Esophagus (tissue), 2 donors: ENCODE results near the gene SLC44A1. TPM values are rescaled to one million over a fixed set of nuclear protein-coding genes. Genes with fewer than 3 reads are reported as not detected.
"Not testable (repeated sequence)": the region's sequence is repeated elsewhere in the genome, so short reads cannot be mapped to it uniquely, and the experiment has no call there.

ENCODE experiments used
- H3K27ac ChIP-seq, 2 donors: one replicate each; pipeline ENCODE4 v1.5.1; 2013; ENCODE audit warnings: low read depth in 2 of 2, mild to moderate bottlenecking in 2 of 2, inconsistent platforms in 1 of 2, low read length in 1 of 2, moderate library complexity in 1 of 2
- H3K27me3 ChIP-seq, 2 donors: one replicate each; pipeline ENCODE4 v1.6.1; 2013; ENCODE audit warnings: low read length in 2 of 2, control low read depth in 1 of 2, mild to moderate bottlenecking in 1 of 2; ENCODE audit not compliant: insufficient read depth in 2 of 2, control insufficient read depth in 1 of 2
- H3K36me3 ChIP-seq, 2 donors: one replicate each; pipeline ENCODE4 v1.6.1; 2013; ENCODE audit warnings: low read length in 1 of 2; ENCODE audit not compliant: control insufficient read depth in 2 of 2, insufficient read depth in 2 of 2
- H3K4me1 ChIP-seq, 2 donors: one replicate each; pipeline ENCODE4 v1.6.1; 2013; ENCODE audit warnings: low read length in 1 of 2; ENCODE audit not compliant: control insufficient read depth in 2 of 2, insufficient read depth in 2 of 2
- H3K4me3 ChIP-seq, 2 donors: one replicate each; pipeline ENCODE4 v1.5.1; 2013; ENCODE audit warnings: low read length in 2 of 2, mild to moderate bottlenecking in 2 of 2, low read depth in 1 of 2, moderate library complexity in 1 of 2
- H3K9me3 ChIP-seq, 2 donors: one replicate each; pipeline ENCODE4 v1.6.1; 2013; ENCODE audit warnings: mild to moderate bottlenecking in 2 of 2, low read depth in 1 of 2, low read length in 1 of 2, moderate library complexity in 1 of 2; ENCODE audit not compliant: control insufficient read depth in 2 of 2, insufficient read depth in 1 of 2
- WGBS, 2 donors: extraction: QIAGEN DNeasy Blood & Tissue Kit; methylation state at CpG; one replicate each; pipeline ENCODE4 v1.1.7; 2013; 5-methylcytosine and 5-hydroxymethylcytosine counted together
- polyA plus RNA-seq, 2 donors: library from polyadenylated mRNA; stranded (reverse); fragments of 200-250 nt; gene quantifications; one replicate each; pipeline ENCODE4 v1.2.3, GENCODE V29; 2013
- donor health status: healthy with polysubstance abuse.
- donor health status: Bipolar disorder and iron deficiency.

The SLC44A1 gene
- polyA plus RNA-seq, 2 donors, result 8.2 to 9.6 TPM

- no peak overlapping the region for H3K27ac ChIP-seq
Measured at GRCh38 chr9:105259731-105260612, 15.5 kb downstream of the SLC44A1 start.

GRCh38 chr9:105262497-105262896, 18.0 kb downstream of the SLC44A1 start:
- H3K27me3 ChIP-seq, result no peaks in the 10 kb centered on the region
- no peaks in the 10 kb centered on the region for H3K4me1 ChIP-seq
- no peaks in the 10 kb centered on the region for H3K36me3 ChIP-seq
- 79 to 80% methylated on average over 2 of the region's 2 CpGs for WGBS, 2 donors
- H3K9me3 ChIP-seq, result peaks cover 0 to 2% of the 10 kb centered on the region in 2 donors
- no peak overlapping the region for H3K4me3 ChIP-seq
- H3K27ac ChIP-seq, result no peak overlapping the region

More at GRCh38 chr9:105259731-105260612, 15.5 kb downstream of the SLC44A1 start:
- Histone ChIP-seq H3K36me3 (no peaks in the 10 kb centered on the region), H3K27me3 (no peaks in the 10 kb centered on the region), H3K4me3 (no peak overlapping the region), H3K4me1 (no peaks in the 10 kb centered on the region), H3K9me3 (no peaks in the 10 kb centered on the region)

- no peaks in the 10 kb centered on the region for H3K27me3 ChIP-seq
- WGBS, 2 donors, result 48 to 65% methylated on average over 4 of the region's 4 CpGs
- H3K9me3 ChIP-seq, result peaks cover 0 to 2% of the 10 kb centered on the region in 2 donors
- no peak overlapping the region for H3K27ac ChIP-seq
- no peaks in the 10 kb centered on the region for H3K36me3 ChIP-seq
- H3K4me1 ChIP-seq, result no peaks in the 10 kb centered on the region
- H3K4me3 ChIP-seq, result no peak overlapping the region
Measured at GRCh38 chr9:105264380-105264779, 19.9 kb downstream of the SLC44A1 start.

- H3K9me3 ChIP-seq, H3K4me3 ChIP-seq, H3K4me1 ChIP-seq, H3K27me3 ChIP-seq, H3K36me3 ChIP-seq, H3K27ac ChIP-seq: not testable (repeated sequence)
- whole genome bisulfite sequencing, 2 donors, result 89 to 93% methylated on average over 10 of the region's 10 CpGs
Measured at GRCh38 chr9:105268254-105268653, 23.8 kb downstream of the SLC44A1 start.

GRCh38 chr9:105269593-105269992, 25.1 kb downstream of the SLC44A1 start:
- H3K4me1 ChIP-seq, result no peaks in the 10 kb centered on the region
- H3K27ac ChIP-seq, result no peak overlapping the region
- 65 to 81% methylated on average over 2 of the region's 2 CpGs for WGBS, 2 donors
- H3K27me3 ChIP-seq, result no peaks in the 10 kb centered on the region
- H3K9me3 ChIP-seq, result peaks cover 0 to 2% of the 10 kb centered on the region in 2 donors
- H3K4me3 ChIP-seq, result no peak overlapping the region
- H3K36me3 ChIP-seq, result no peaks in the 10 kb centered on the region

GRCh38 chr9:105270711-105271110, 26.3 kb downstream of the SLC44A1 start:
- WGBS, 2 donors, result 56 to 67% methylated on average over 4 of the region's 4 CpGs
- Histone ChIP-seq H3K27me3 (no peaks in the 10 kb centered on the region), H3K27ac (no peak overlapping the region)

GRCh38 chr9:105273731-105274130, 29.3 kb downstream of the SLC44A1 start:
- Histone ChIP-seq H3K9me3 (no peaks in the 10 kb centered on the region), H3K4me1 (peaks cover 0 to 2% of the 10 kb centered on the region in 2 donors), H3K36me3 (no peaks in the 10 kb centered on the region), H3K4me3 (no peak overlapping the region), H3K27ac (no peak overlapping the region), H3K27me3 (no peaks in the 10 kb centered on the region)
- WGBS, 2 donors, result 91 to 92% methylated on average over 1 of the region's 1 CpG

More at GRCh38 chr9:105270711-105271110, 26.3 kb downstream of the SLC44A1 start:
- Histone ChIP-seq H3K4me3 (no peak overlapping the region), H3K4me1 (no peaks in the 10 kb centered on the region), H3K36me3 (no peaks in the 10 kb centered on the region), H3K9me3 (peaks cover 0 to 2% of the 10 kb centered on the region in 2 donors)

GRCh38 chr9:105275111-105275510, 30.7 kb downstream of the SLC44A1 start:
- no peaks in the 10 kb centered on the region for H3K27me3 ChIP-seq
- H3K36me3 ChIP-seq, result no peaks in the 10 kb centered on the region
- WGBS, 2 donors, result 74 to 86% methylated on average over 1 of the region's 1 CpG
- no peak overlapping the region for H3K27ac ChIP-seq
- no peaks in the 10 kb centered on the region for H3K9me3 ChIP-seq
- no peak overlapping the region for H3K4me3 ChIP-seq
- H3K4me1 ChIP-seq, result peaks cover 0 to 2% of the 10 kb centered on the region in 2 donors

GRCh38 chr9:105275938-105276337, 31.5 kb downstream of the SLC44A1 start:
- no peaks in the 10 kb centered on the region for H3K9me3 ChIP-seq
- peaks cover 0 to 2% of the 10 kb centered on the region in 2 donors for H3K4me1 ChIP-seq
- H3K4me3 ChIP-seq, result no peak overlapping the region
- no peaks in the 10 kb centered on the region for H3K27me3 ChIP-seq
- 67 to 77% methylated on average over 6 of the region's 6 CpGs for WGBS, 2 donors
- H3K27ac ChIP-seq, result no peak overlapping the region
- H3K36me3 ChIP-seq, result no peaks in the 10 kb centered on the region

GRCh38 chr9:105278751-105279150, 34.3 kb downstream of the SLC44A1 start:
- Histone ChIP-seq H3K4me3 (no peak overlapping the region), H3K27ac (no peak overlapping the region), H3K36me3 (no peaks in the 10 kb centered on the region), H3K27me3 (no peaks in the 10 kb centered on the region), H3K9me3 (no peaks in the 10 kb centered on the region), H3K4me1 (peaks cover 0 to 2% of the 10 kb centered on the region in 2 donors)
- WGBS, 2 donors, result 46 to 56% methylated on average over 4 of the region's 4 CpGs
